NCI-H2171 treated with DMSO at 0.1 percent for 48 hours (cell line): ENCODE measurements around the gene PCDH8.
"Not testable (repeated sequence)": the region's sequence is repeated elsewhere in the genome, so short reads cannot be mapped to it uniquely, and the experiment has no call there.

ENCODE experiments used
- DNase-seq: peaks from one replicate; lab custom pipeline; 2025; lab: John Stamatoyannopoulos, UW

The PCDH8 gene

GRCh38 chr13:52850396-52851136 lies 2.1 kb upstream of the PCDH8 start:
- DNase-seq: no peak

- peak; percentile 84 for DNase-seq
Observed at GRCh38 chr13:52850072-52850395, 1.6 kb upstream of the PCDH8 start.

GRCh38 chr13:52849291-52850071 lies 1.0 kb upstream of the PCDH8 start:
- peak; percentile 81 for DNase-seq

- no peak for DNase-seq
Observed at GRCh38 chr13:52847682-52848432, 583 bp downstream of the PCDH8 start.

- DNase-seq: no peak
Observed at GRCh38 chr13:52847322-52847681, 1.1 kb downstream of the PCDH8 start.

GRCh38 chr13:52846567-52847321 lies 1.7 kb downstream of the PCDH8 start:
- no peak for DNase-seq

- no peak for DNase-seq
Observed at GRCh38 chr13:52845766-52846566, 2.5 kb downstream of the PCDH8 start.

GRCh38 chr13:52845334-52845761 lies 3.1 kb downstream of the PCDH8 start:
- no peak for DNase-seq

GRCh38 chr13:52844836-52845235 lies 3.6 kb downstream of the PCDH8 start:
- no peak for DNase-seq

- no peak for DNase-seq
Observed at GRCh38 chr13:52842441-52842840, 6.0 kb downstream of the PCDH8 start.

GRCh38 chr13:52840066-52840465 lies 8.4 kb downstream of the PCDH8 start:
- no peak for DNase-seq

GRCh38 chr13:52838433-52839107 lies 9.9 kb downstream of the PCDH8 start:
- no peak for DNase-seq

- no peak for DNase-seq
Observed at GRCh38 chr13:52837850-52838249, 10.6 kb downstream of the PCDH8 start.

- no peak for DNase-seq
Observed at GRCh38 chr13:52835071-52835839, 13.2 kb downstream of the PCDH8 start.

- no peak for DNase-seq
Observed at GRCh38 chr13:52833296-52833875, 15.1 kb downstream of the PCDH8 start.

- peak; percentile 62 for DNase-seq
Observed at GRCh38 chr13:52832313-52832712, 16.1 kb downstream of the PCDH8 start.

GRCh38 chr13:52830946-52831345 lies 17.5 kb downstream of the PCDH8 start:
- DNase-seq: no peak

- DNase-seq: peak; percentile 98
Observed at GRCh38 chr13:52827839-52828238, 20.6 kb downstream of the PCDH8 start.

- not testable (repeated sequence) for DNase-seq
Observed at GRCh38 chr13:52817886-52818285, 30.6 kb downstream of the PCDH8 start.

GRCh38 chr13:52815330-52815729 lies 33.1 kb downstream of the PCDH8 start:
- DNase-seq: no peak
